Measurements from ENCODE around the gene APLP1.

APLP1 gene

DNA sequence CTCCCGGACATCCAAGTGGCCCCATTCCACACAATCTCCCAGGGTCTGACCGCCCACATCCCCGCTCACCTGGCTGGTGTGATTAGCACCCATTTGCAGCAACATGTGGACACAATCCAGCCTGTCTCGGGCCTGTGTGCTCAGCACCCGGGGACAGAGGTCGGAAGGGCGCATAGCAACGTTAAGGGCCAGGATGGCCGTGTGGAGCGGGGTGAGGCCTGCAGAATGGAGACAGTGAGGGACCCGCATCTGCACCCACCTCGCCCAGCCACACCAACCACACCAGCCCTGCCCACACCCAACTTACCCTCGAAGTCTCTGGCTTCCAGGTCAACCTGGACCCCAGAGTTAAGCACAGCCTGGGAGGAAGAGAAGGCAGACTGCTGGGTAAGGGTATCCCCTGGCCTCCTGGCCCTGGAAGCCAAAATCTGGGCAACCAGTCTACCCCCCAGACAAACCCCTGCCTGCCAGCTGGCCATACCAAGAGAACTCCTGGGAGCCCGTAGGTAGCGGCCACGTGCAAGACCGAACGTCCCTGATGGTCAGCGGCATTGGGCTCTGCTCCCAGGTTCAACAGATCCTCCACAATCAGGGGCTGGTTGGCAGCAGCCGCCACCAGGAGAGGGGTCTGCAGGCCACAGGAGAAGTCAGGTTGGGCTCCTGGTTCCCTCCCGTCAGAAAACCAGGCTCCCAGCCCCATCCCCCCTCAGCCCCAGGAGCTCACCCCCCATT is 27.7 kb downstream of the APLP1 start:
- no peak for TF ChIP-seq ZFX (IDR thresholded peaks at IDR 0.05; ENCODE audit: borderline replicate concordance)
- TF ChIP-seq, protein P1, sequence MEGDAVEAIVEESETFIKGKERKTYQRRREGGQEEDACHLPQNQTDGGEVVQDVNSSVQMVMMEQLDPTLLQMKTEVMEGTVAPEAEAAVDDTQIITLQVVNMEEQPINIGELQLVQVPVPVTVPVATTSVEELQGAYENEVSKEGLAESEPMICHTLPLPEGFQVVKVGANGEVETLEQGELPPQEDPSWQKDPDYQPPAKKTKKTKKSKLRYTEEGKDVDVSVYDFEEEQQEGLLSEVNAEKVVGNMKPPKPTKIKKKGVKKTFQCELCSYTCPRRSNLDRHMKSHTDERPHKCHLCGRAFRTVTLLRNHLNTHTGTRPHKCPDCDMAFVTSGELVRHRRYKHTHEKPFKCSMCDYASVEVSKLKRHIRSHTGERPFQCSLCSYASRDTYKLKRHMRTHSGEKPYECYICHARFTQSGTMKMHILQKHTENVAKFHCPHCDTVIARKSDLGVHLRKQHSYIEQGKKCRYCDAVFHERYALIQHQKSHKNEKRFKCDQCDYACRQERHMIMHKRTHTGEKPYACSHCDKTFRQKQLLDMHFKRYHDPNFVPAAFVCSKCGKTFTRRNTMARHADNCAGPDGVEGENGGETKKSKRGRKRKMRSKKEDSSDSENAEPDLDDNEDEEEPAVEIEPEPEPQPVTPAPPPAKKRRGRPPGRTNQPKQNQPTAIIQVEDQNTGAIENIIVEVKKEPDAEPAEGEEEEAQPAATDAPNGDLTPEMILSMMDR (IDR thresholded peaks at IDR 0.05), result no peak
- H3K27ac ChIP-seq, result no peak overlapping the region

DNA sequence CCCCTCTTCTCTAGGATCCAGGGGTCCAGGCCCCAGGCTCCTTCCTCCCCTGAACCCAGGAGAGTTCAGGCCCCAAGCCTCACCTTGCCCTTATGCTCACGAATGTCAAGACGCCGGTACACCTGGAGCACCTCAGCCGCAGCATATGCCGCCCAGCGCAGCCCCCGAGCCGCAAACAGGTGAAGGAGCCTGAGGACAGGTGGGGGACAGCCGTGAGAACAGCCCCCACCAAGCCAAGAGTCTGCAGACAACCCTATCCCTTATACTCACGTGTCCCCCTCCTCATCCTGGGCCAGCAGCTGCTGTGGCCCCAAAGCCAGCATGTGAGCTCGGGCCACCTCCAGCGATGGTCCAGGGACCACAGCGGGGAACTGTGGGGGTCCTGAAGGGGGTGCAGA is 28.3 kb downstream of the APLP1 start:
- H3K27ac ChIP-seq, result no peak overlapping the region
- TF ChIP-seq ZFX (IDR thresholded peaks at IDR 0.05; ENCODE audit: borderline replicate concordance), result no peak
- TF ChIP-seq, protein P1 (IDR thresholded peaks at IDR 0.05), result no peak

DNA sequence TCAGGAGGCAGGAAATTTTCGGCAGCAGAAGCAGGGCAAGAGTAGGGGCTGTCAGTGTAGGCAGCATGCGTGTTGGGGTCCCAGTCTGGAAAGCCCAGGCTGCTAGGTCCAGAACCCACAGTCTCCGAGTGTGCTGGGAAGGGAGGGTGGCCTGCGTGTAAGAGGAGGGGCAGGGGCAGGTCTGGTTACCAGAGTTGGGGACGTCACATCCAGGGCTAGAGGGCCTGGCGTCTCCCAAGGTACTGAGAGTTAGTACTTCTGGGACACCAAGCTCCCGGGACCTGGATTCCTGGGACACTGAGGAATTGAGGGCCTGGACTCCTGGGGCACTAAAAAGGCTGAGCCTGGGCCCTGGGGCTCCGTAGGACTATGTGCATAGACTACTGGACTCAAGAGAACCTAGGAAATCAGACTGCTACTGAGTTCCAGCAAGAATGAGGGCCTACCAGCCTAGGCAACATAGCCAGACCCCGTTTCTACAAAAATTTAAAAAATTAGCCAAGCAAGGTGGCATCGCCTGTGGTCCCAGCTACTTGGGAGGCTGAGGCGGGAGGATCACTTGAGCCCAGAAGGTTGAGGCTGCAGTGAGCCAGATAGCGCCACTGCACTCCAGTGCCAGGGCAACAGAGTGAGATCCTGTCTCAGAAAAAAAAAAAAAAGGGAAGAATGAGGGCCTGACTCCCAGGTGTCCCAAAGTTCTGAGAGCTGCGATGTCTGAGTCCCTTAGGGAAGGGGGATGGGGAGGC is 29.5 kb downstream of the APLP1 start:
- TF ChIP-seq, protein P1 (IDR thresholded peaks at IDR 0.05), result no peak
- no peak for TF ChIP-seq ZFX (IDR thresholded peaks at IDR 0.05; ENCODE audit: borderline replicate concordance)
- H3K27ac ChIP-seq, result no peak overlapping the region

DNA sequence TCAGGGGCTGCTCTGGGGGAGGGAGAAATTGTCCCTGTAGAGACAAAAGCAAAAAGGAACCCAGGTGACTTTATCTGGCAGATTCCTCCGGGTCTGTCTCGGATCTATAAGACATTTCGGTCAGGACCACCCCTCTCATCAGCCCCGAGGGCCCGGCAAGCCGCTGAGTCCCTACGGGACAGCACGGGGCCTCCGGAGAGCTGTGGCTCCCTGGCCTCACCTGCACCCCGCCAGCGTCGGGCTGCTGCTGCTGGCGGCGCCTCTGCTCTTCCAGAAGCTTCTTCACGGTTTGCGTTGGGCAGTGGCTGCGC is 30.1 kb downstream of the APLP1 start:
- peak overlapping the region; percentile 73 for H3K27ac ChIP-seq
- TF ChIP-seq, protein P1 (IDR thresholded peaks at IDR 0.05), result no peak
- no peak for TF ChIP-seq ZFX (IDR thresholded peaks at IDR 0.05; ENCODE audit: borderline replicate concordance)

DNA sequence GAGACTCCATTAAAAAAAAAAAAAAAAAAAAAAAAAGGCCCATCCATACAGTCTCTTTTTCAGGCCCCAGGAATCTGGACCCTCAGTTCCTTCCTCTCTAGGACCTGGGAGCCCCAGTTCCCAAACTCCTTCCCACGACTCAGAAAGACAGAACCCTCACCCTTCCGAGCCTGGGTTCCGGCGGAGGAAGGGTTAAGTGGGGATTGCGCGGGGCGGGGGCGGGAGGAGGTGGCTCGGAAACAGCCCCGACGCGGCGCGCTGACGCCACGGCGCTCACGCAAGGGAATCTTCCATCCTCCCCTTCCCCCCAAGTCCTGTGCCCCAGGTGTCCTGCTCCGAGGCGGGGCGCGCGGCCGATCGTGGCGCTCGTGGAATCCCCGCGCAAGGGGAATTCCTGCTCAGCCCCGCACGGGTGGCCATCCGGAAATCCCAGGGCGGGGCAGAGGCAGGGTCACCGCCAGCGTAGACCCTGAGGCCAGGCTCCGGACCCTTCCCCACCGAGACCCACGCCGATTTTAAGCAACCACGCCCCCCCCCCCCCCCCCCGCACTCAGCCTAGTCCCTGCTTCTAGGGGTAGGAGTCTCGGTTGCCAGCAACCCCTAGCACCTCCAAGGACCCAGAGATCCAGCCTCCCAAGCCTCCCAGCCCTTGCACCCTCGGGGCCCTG is 31.3 kb downstream of the APLP1 start:
- TF ChIP-seq, protein P1 (IDR thresholded peaks at IDR 0.05), result no peak
- TF ChIP-seq ZFX (IDR thresholded peaks at IDR 0.05; ENCODE audit: borderline replicate concordance), result no peak
- H3K27ac ChIP-seq, result peak overlapping the region; percentile 73

DNA sequence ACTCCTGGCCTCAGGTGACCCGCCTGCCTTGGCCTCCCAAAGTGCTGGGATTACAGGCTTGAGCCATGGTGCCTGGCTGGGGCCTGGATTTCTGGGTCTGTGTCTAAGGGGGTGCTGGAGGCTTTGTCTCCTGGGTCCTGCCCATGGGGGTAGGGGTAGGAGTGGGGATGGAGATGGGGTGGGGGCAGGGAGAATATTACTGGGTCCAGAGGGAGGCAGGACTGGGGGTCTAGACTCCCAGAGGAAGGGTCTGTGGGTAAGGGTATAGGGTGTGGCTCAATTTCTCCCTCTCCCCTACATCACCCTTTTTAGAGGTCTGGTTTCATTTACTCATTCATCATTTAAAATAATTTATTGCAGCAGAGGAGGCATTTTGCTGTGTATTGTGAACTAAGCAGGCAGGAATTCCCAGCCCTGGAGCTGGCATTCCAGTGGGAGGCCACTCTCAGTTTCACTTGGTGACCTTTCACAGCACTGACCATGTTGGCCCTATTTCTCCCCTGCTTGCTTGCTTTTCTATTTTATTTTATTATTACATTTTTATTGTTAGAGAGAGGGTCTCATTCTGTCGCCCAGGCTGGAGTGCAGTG is 32.8 kb downstream of the APLP1 start:
- no peak for TF ChIP-seq ZFX (IDR thresholded peaks at IDR 0.05; ENCODE audit: borderline replicate concordance)
- TF ChIP-seq, protein P1 (IDR thresholded peaks at IDR 0.05), result no peak
- H3K27ac ChIP-seq, result peak overlapping the region; percentile 73; the same call in 1 of the 2 replicates
